Natural killer cell (primary cell): Measurements from ENCODE around the gene LDB1. TPM values are rescaled to one million over a fixed set of nuclear protein-coding genes. Genes with fewer than 3 reads are reported as not detected.

Source experiments
- ATAC-seq, 3 donors: fragments of 150-1000 bp in 2 of 3; fragments of 200-7000 bp in 1 of 3; cut with Tn5 transposase; 1 replicate in 1 of 3; 2 replicates in 2 of 3; pipeline ENCODE4 v1.10.0; 2021; ENCODE audit warnings: mild to moderate bottlenecking in 2 of 3, moderate library complexity in 2 of 3
- DNase-seq, 2 donors: peaks; one replicate each; pipeline versions ENCODE4 v3.0.0 to v3.0.0-alpha.2; 2013 to 2021; ENCODE audit warnings: mixed read lengths in 1 of 2
- H3K27ac ChIP-seq: one replicate; pipeline ENCODE4 v1.5.1; 2013; ENCODE audit warnings: mild to moderate bottlenecking, low read length
- H3K27me3 ChIP-seq: one replicate; pipeline ENCODE4 v1.6.1; 2013; ENCODE audit warnings: low read length; ENCODE audit not compliant: control insufficient read depth, insufficient read depth
- H3K36me3 ChIP-seq: one replicate; pipeline ENCODE4 v1.6.1; 2013; ENCODE audit warnings: low read length; ENCODE audit not compliant: control insufficient read depth, insufficient read depth
- H3K4me1 ChIP-seq: one replicate; pipeline ENCODE4 v1.6.1; 2013; ENCODE audit warnings: low read length; ENCODE audit not compliant: control insufficient read depth, insufficient read depth
- H3K4me3 ChIP-seq: one replicate; pipeline ENCODE4 v1.5.1; 2013; ENCODE audit warnings: low read length
- H3K9me3 ChIP-seq: one replicate; pipeline ENCODE4 v1.6.1; 2013; ENCODE audit warnings: low read length; ENCODE audit not compliant: control insufficient read depth, insufficient read depth
- H3K27ac Mint-ChIP-seq, 2 donors: one replicate each; pipeline ENCODE4 v1.8.0; 2022; ENCODE audit warnings: mild to moderate bottlenecking in 2 of 2, mixed read lengths in 2 of 2, moderate library complexity in 1 of 2
- H3K27me3 Mint-ChIP-seq, 2 donors: one replicate each; pipeline ENCODE4 v1.8.0; 2022; ENCODE audit warnings: low read depth in 2 of 2, mixed read lengths in 2 of 2
- H3K36me3 Mint-ChIP-seq: one replicate; pipeline ENCODE4 v1.8.0; 2022; ENCODE audit warnings: mixed read lengths
- H3K4me1 Mint-ChIP-seq, 2 donors: one replicate each; pipeline ENCODE4 v1.8.0; 2022; ENCODE audit warnings: mixed read lengths in 2 of 2
- H3K4me3 Mint-ChIP-seq: one replicate; pipeline ENCODE4 v1.8.0; 2022; ENCODE audit warnings: mild to moderate bottlenecking, moderate library complexity, mixed read lengths
- H3K9me3 Mint-ChIP-seq, 2 donors: one replicate each; pipeline ENCODE4 v1.8.0; 2022; ENCODE audit warnings: mixed read lengths in 2 of 2
- WGBS: methylation state at CpG from one replicate; pipeline ENCODE4 v1.1.7; 2013; ENCODE audit warnings: missing lambda C conversion rate; ENCODE audit not compliant: insufficient coverage; 5-methylcytosine and 5-hydroxymethylcytosine counted together
- intact Hi-C: fragments of 100-400 bp; cut with micrococcal nuclease; formaldehyde crosslinking; loops from one replicate; pipeline ENCODE4 v1.14.2; 2022
- total RNA-seq, 4 donors: library from RNA; stranded (reverse); fragments of 120-200 nt in 1 of 4; gene quantifications; one replicate each; pipeline versions ENCODE4 v1.2.3 to v1.2.4, GENCODE V29; 2013 to 2022
- TF ChIP-seq, protein P1 (sequence below): fragments of 200-600 bp; IDR thresholded peaks from one replicate; pipeline ENCODE4 v1.8.0; 2022; ENCODE audit warnings: antibody characterized with exemption

LDB1 gene
- total RNA-seq, 3 donors from 2014 or later (not counting 1 experiment from before 2014, with no cell fraction given), result 103 to 109 (median 104) TPM

GRCh38 chr10:102111276-102111675, 8.9 kb downstream of the LDB1 start:
- Histone ChIP-seq H3K9me3 (no peaks in the 10 kb centered on the region), H3K36me3 (peaks cover 46% of the 10 kb centered on the region), H3K27me3 (no peaks in the 10 kb centered on the region), H3K4me1 (peaks cover 36% of the 10 kb centered on the region), H3K4me3 (no peak overlapping the region), H3K27ac (no peak overlapping the region)
- no peak overlapping the region for H3K4me3 Mint-ChIP-seq
- H3K27me3 Mint-ChIP-seq, result no peaks in the 10 kb centered on the region
- no peaks in the 10 kb centered on the region for H3K9me3 Mint-ChIP-seq
- ATAC-seq (no peak), DNase-seq (no peak)
- no peak overlapping the region for H3K27ac Mint-ChIP-seq
- H3K4me1 Mint-ChIP-seq, result peaks cover 31 to 49% of the 10 kb centered on the region in 2 donors
- TF ChIP-seq, protein P1, sequence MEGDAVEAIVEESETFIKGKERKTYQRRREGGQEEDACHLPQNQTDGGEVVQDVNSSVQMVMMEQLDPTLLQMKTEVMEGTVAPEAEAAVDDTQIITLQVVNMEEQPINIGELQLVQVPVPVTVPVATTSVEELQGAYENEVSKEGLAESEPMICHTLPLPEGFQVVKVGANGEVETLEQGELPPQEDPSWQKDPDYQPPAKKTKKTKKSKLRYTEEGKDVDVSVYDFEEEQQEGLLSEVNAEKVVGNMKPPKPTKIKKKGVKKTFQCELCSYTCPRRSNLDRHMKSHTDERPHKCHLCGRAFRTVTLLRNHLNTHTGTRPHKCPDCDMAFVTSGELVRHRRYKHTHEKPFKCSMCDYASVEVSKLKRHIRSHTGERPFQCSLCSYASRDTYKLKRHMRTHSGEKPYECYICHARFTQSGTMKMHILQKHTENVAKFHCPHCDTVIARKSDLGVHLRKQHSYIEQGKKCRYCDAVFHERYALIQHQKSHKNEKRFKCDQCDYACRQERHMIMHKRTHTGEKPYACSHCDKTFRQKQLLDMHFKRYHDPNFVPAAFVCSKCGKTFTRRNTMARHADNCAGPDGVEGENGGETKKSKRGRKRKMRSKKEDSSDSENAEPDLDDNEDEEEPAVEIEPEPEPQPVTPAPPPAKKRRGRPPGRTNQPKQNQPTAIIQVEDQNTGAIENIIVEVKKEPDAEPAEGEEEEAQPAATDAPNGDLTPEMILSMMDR, result no peak
- WGBS, result 97% methylated on average over 11 of the region's 12 CpGs
- peaks cover 12% of the 10 kb centered on the region for H3K36me3 Mint-ChIP-seq
- intact Hi-C loops, result no loop called here

- Mint-ChIP-seq H3K27me3 (no peaks in the 10 kb centered on the region), H3K9me3 (no peaks in the 10 kb centered on the region), H3K4me3 (no peak overlapping the region), H3K4me1 (peaks cover 30 to 46% of the 10 kb centered on the region in 2 donors), H3K36me3 (peaks cover 12% of the 10 kb centered on the region), H3K27ac (peak overlapping the region in 1 of 2 donors; percentile 10)
- Histone ChIP-seq H3K27me3 (no peaks in the 10 kb centered on the region), H3K4me1 (peaks cover 31% of the 10 kb centered on the region), H3K27ac (no peak overlapping the region), H3K9me3 (no peaks in the 10 kb centered on the region), H3K36me3 (peaks cover 46% of the 10 kb centered on the region), H3K4me3 (no peak overlapping the region)
- ATAC-seq, result no peak
- no peak for DNase-seq
- intact Hi-C loops, result no loop called here
- TF ChIP-seq, protein P1, result no peak
- WGBS, result 96% methylated on average over 24 of the region's 24 CpGs
Measured at GRCh38 chr10:102109166-102110116, 10.7 kb downstream of the LDB1 start.

GRCh38 chr10:102106998-102107397, 13.2 kb downstream of the LDB1 start:
- H3K4me1 Mint-ChIP-seq, result peaks cover 12 to 33% of the 10 kb centered on the region in 2 donors
- H3K4me1 ChIP-seq, result peaks cover 14% of the 10 kb centered on the region
- no peak overlapping the region for H3K27ac ChIP-seq
- H3K9me3 ChIP-seq, result no peaks in the 10 kb centered on the region
- H3K36me3 ChIP-seq, result peaks cover 50% of the 10 kb centered on the region
- ATAC-seq (no peak), DNase-seq (no peak)
- intact Hi-C loops, result no loop called here
- TF ChIP-seq, protein P1, result no peak
- H3K36me3 Mint-ChIP-seq, result peaks cover 12% of the 10 kb centered on the region
- no peaks in the 10 kb centered on the region for H3K27me3 ChIP-seq
- H3K4me3 ChIP-seq, result no peak overlapping the region
- H3K27ac Mint-ChIP-seq, result peak overlapping the region in 1 of 2 donors; percentile 73
- no peaks in the 10 kb centered on the region for H3K9me3 Mint-ChIP-seq
- WGBS, result 80% methylated on average over 1 of the region's 2 CpGs
- no peak overlapping the region for H3K4me3 Mint-ChIP-seq
- no peaks in the 10 kb centered on the region for H3K27me3 Mint-ChIP-seq
